PC-3 (cell line): ENCODE results near the gene CLIC1.

ENCODE experiments used
- CTCF ChIP-seq: fragments of 300-600 bp; sonication (generic); conservative IDR thresholded peaks from 2 replicates; pipeline ENCODE4 v1.5.1; 2017; ENCODE audit warnings: antibody characterized with exemption, low read depth, mild to moderate bottlenecking, low read length
- EZH2phosphoT487 ChIP-seq: fragments of 300-600 bp; sonication (generic); IDR thresholded peaks from 2 replicates; pipeline ENCODE4 v1.6.1; 2018; ENCODE audit warnings: mild to moderate bottlenecking, antibody characterized with exemption, low read length, borderline replicate concordance

DNA sequence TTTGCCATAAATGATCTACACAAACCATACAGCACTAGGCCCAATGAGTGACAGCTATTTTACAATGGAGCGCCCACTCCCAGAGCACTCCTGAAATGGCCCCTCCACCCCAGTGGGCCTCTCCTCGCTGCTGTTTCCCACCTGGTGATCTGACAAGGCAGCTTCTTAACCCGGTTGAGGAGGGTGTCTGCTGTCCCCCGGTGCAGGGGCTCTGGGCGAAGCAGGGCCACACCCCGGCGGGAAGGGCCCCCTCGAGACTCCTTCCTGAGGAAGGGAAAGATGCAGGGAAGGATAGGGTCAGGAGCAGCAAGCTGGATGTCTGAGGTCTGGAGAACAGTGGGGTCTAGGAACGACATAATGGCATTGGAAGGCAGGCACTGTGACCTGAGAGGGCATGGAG lies 43.4 kb downstream of the CLIC1 start:
- no peak for TF ChIP-seq EZH2phosphoT487
- TF ChIP-seq CTCF, result no peak
